Astrocyte (in vitro differentiated cells and primary cell): ENCODE data around the gene TMEM175. TPM values are rescaled to one million over a fixed set of nuclear protein-coding genes. Genes with fewer than 3 reads are reported as not detected.
A peak's percentile ranks its signal among the peaks of the same experiment; 100 is the strongest.

Experiments used
- DNase-seq: peaks from one replicate; pipeline ENCODE4 v3.0.0-alpha.2; 2010; ENCODE audit warnings: low read depth
- FAIRE-seq: peaks from 2 replicates; lab custom pipeline; 2011; peaks lifted over from hg19 to GRCh38; lab: Jason Lieb, UNC
- H2AFZ ChIP-seq: 2 replicates; pipeline ENCODE4 v1.6.0; 2012; ENCODE audit warnings: low read depth, low read length, inconsistent platforms
- H3K27ac ChIP-seq: 2 replicates; pipeline ENCODE4 v1.5.1; 2011; ENCODE audit warnings: low read depth, low read length, inconsistent platforms
- H3K27me3 ChIP-seq: 2 replicates; pipeline ENCODE4 v1.6.0; 2011; ENCODE audit warnings: low read length, inconsistent platforms; ENCODE audit not compliant: insufficient read depth
- H3K36me3 ChIP-seq: 2 replicates; pipeline ENCODE4 v1.5.1; 2011; ENCODE audit warnings: low read length, inconsistent platforms; ENCODE audit not compliant: insufficient read depth
- H3K4me1 ChIP-seq: 2 replicates; pipeline ENCODE4 v1.5.1; 2011; ENCODE audit warnings: low read length, inconsistent platforms; ENCODE audit not compliant: insufficient read depth
- H3K4me2 ChIP-seq: 2 replicates; pipeline ENCODE4 v1.6.0; 2012; ENCODE audit warnings: low read length, inconsistent platforms
- H3K4me3 ChIP-seq: 2 replicates; pipeline ENCODE4 v1.5.1; 2011; ENCODE audit warnings: low read depth, mild to moderate bottlenecking, low read length, inconsistent platforms; ENCODE audit not compliant: insufficient read depth
- H3K79me2 ChIP-seq: 2 replicates; pipeline ENCODE4 v1.6.0; 2012; ENCODE audit warnings: mild to moderate bottlenecking, low read length, inconsistent platforms; ENCODE audit not compliant: insufficient read depth
- H3K9ac ChIP-seq: 2 replicates; pipeline ENCODE4 v1.6.0; 2012; ENCODE audit warnings: mild to moderate bottlenecking, low read length, inconsistent platforms
- H3K9me3 ChIP-seq: 2 replicates; pipeline ENCODE4 v1.5.1; 2012; ENCODE audit warnings: low read depth, mild to moderate bottlenecking, low read length, inconsistent platforms; ENCODE audit not compliant: insufficient read depth
- H4K20me1 ChIP-seq: 2 replicates; pipeline ENCODE4 v1.6.0; 2012; ENCODE audit warnings: low read length, inconsistent platforms; ENCODE audit not compliant: insufficient read depth
- H3K27ac Mint-ChIP-seq: one replicate; pipeline ENCODE4 v1.8.0; 2021; ENCODE audit warnings: mild to moderate bottlenecking, mixed read lengths; ENCODE audit not compliant: unreplicated experiment
- H3K27me3 Mint-ChIP-seq: one replicate; pipeline ENCODE4 v1.8.0; 2021; ENCODE audit warnings: low read depth, mixed read lengths; ENCODE audit not compliant: unreplicated experiment
- H3K36me3 Mint-ChIP-seq: one replicate; pipeline ENCODE4 v1.8.0; 2021; ENCODE audit warnings: low read depth, mixed read lengths; ENCODE audit not compliant: unreplicated experiment
- H3K4me1 Mint-ChIP-seq: one replicate; pipeline ENCODE4 v1.8.0; 2021; ENCODE audit warnings: low read depth, mixed read lengths; ENCODE audit not compliant: unreplicated experiment
- H3K4me3 Mint-ChIP-seq: one replicate; pipeline ENCODE4 v1.8.0; 2021; ENCODE audit warnings: mild to moderate bottlenecking, moderate library complexity, mixed read lengths; ENCODE audit not compliant: unreplicated experiment
- H3K9me3 Mint-ChIP-seq: one replicate; pipeline ENCODE4 v1.8.0; 2021; ENCODE audit warnings: mild to moderate bottlenecking, mixed read lengths; ENCODE audit not compliant: unreplicated experiment
- CTCF ChIP-seq: IDR thresholded peaks from 2 replicates; pipeline ENCODE4 v1.5.1; 2011; ENCODE audit warnings: low read depth, mild to moderate bottlenecking, inconsistent platforms, low read length, moderate library complexity; ENCODE audit not compliant: insufficient read depth
- EZH2 ChIP-seq: IDR thresholded peaks from 2 replicates; pipeline ENCODE4 v1.6.1; 2012; ENCODE audit warnings: mild to moderate bottlenecking, low read length, inconsistent platforms; ENCODE audit not compliant: insufficient read depth
- total RNA-seq: library from RNA; stranded (reverse); gene quantifications from 2 replicates; pipeline ENCODE4 v1.2.1, GENCODE V29; 2021

The TMEM175 gene
- total RNA-seq, 1 donor from 2014 or later, result 22.1 TPM

DNA sequence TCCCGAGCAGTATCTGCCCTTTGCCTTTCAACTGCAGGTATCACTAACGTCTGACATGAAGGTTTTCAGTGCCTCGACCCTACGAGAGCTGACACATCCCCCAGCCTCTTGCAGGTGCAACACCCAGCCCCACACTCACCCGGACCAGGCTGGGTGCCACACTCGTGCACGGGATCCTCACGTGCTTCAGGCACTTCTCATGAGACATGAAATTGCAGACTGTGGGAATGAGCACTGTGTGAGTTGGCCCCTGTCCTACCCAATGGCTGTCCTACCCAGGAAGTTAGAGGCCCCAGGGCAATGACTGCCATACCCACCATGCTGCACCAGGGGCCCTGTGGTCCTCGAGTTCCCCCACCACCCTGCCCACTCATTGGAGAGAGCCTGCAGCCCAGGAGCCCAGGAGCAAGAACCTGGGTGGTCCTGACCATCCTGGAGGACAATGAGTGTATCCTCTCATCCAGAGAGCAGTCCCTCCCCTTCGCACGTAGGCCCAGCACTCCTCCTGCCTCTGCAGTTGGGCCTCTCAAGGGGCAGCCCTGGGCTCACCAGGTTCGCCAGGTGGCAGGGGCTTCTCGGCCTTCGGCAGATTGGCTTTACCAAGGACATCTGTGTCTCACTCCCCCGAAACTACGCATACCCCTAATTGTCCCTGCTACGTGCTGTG is 38.7 kb downstream of the TMEM175 start:
- Histone ChIP-seq H3K27ac (no peak overlapping the region), H2AFZ (no peak overlapping the region), H3K36me3 (no peaks in the 10 kb centered on the region), H3K79me2 (peaks cover 7% of the 10 kb centered on the region), H3K9me3 (no peaks in the 10 kb centered on the region), H3K27me3 (no peaks in the 10 kb centered on the region), H4K20me1 (peaks cover 36% of the 10 kb centered on the region), H3K4me1 (peaks cover 10% of the 10 kb centered on the region), H3K4me3 (no peak overlapping the region), H3K4me2 (no peak overlapping the region), H3K9ac (no peak overlapping the region)
- Mint-ChIP-seq H3K4me1 (no peaks in the 10 kb centered on the region), H3K36me3 (peaks cover 5% of the 10 kb centered on the region), H3K27ac (no peak overlapping the region), H3K4me3 (peak overlapping the region; percentile 50), H3K9me3 (no peaks in the 10 kb centered on the region), H3K27me3 (no peaks in the 10 kb centered on the region)
- TF ChIP-seq EZH2 (no peak), CTCF (no peak)
- no peak for DNase-seq
- FAIRE-seq, result no peak

- no peaks in the 10 kb centered on the region for H3K4me1 Mint-ChIP-seq
- Histone ChIP-seq H2AFZ (no peak overlapping the region), H3K9ac (peak overlapping the region; percentile 76), H4K20me1 (peaks cover 36% of the 10 kb centered on the region), H3K4me2 (peak overlapping the region; percentile 94), H3K36me3 (no peaks in the 10 kb centered on the region), H3K4me1 (peaks cover 10% of the 10 kb centered on the region), H3K79me2 (peaks cover 7% of the 10 kb centered on the region), H3K4me3 (peak overlapping the region; percentile 68), H3K27me3 (no peaks in the 10 kb centered on the region), H3K27ac (no peak overlapping the region), H3K9me3 (no peaks in the 10 kb centered on the region)
- H3K4me3 Mint-ChIP-seq, result peak overlapping the region; percentile 69
- H3K9me3 Mint-ChIP-seq, result no peaks in the 10 kb centered on the region
- H3K36me3 Mint-ChIP-seq, result peaks cover 5% of the 10 kb centered on the region
- FAIRE-seq (no peak), DNase-seq (no peak)
- no peaks in the 10 kb centered on the region for H3K27me3 Mint-ChIP-seq
- no peak overlapping the region for H3K27ac Mint-ChIP-seq
- TF ChIP-seq CTCF (no peak), EZH2 (no peak)
Observed at GRCh38 chr4:971666-972500, 39.6 kb downstream of the TMEM175 start.
